Fibroblast of villous mesenchyme (primary cell): ENCODE measurements around the gene ERCC6. TPM values are rescaled to one million over a fixed set of nuclear protein-coding genes. Genes with fewer than 3 reads are reported as not detected.

Experiments used
- DNase-seq: peaks from one replicate; pipeline ENCODE4 v3.0.0-alpha.2; 2010; ENCODE audit warnings: low read depth
- H3K4me3 ChIP-seq: 2 replicates; pipeline ENCODE4 v1.5.1; 2011; ENCODE audit warnings: low read depth, mild to moderate bottlenecking, low read length
- CTCF ChIP-seq: IDR thresholded peaks from 2 replicates; pipeline ENCODE4 v1.5.1; 2012; ENCODE audit warnings: low read depth, mild to moderate bottlenecking, low read length; ENCODE audit not compliant: insufficient read depth
- total RNA-seq: library from RNA; depleted of rRNA; stranded (reverse); fragments of >200 nt; gene quantifications from 2 replicates; pipeline ENCODE4 v1.2.3, GENCODE V29; 2012

Gene ERCC6
- total RNA-seq, 1 donor: 35.4 TPM

DNA sequence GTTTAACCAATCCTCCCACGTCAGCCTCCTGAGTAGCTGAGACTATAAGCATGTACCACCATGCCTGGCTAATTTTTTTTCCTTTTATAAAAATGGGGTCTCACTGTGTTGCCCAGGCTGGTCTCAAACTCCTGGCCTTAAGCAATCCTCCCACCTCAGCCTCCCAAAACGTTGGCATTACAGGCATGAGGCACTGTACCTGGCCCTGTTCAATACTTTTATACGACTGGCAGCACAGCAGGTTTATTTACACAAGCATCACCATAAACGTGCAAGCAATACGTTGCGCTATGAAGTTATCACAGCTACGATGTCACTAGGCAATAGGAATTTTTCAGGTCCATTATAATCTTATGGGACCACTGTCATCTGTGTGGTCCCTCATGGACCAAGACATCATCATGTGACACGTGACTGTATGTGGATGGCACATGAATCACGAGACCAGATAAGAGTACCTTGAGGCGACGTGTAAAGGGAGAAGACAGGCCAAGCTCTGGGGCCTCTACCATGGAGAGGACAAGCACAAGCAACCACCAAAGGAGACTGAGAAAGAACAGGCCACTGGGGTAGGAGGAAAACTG is 36.7 kb upstream of the ERCC6 start:
- no peak for DNase-seq
- no peak overlapping the region for H3K4me3 ChIP-seq
- TF ChIP-seq CTCF: no peak

DNA sequence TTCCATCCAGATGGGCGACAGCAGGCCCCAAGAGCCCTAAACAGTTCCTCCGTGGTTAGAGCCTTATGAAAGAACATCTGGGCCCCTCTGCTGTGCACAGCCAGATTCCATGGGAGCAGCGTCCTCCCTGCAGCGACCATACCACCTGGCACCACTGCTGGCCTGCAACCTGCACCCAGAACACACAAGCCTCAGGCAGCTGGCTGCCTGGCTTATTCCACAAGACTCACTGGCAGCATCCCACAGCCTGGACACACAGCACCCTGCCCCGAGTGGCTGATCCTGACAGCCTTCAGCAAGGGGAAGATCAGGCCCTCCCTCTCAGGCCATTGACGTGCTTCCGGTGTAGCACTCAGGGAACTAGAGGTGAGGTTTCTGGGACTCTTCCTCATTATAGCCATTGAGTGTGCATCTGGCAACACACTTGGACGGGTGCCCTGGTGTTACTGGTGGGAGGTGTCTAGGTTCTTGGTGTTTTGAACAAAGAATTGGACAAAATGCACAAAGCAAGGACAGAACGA is 33.7 kb upstream of the ERCC6 start:
- peak; percentile 61 for DNase-seq
- TF ChIP-seq CTCF: no peak
- no peak overlapping the region for H3K4me3 ChIP-seq

DNA sequence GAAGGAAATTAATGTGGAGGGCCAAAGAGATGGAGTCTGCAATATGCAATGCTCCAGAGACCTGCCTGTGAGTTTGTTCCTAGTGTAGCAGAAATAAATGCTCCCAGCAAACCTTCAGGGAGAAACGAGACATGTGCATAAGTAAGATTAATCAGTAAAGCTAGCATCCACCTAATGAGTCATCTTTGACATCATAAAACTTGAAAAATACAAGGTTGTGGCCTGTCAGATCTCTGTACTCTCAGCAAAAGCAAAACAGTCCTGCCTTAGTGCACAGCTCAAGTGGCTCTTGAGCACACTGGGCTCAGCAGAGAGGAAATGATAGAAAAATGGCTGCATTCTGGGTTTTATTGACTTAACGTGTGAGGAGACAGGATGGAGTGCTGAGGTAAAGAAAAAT is 32.5 kb upstream of the ERCC6 start:
- peak; percentile 91 for DNase-seq
- no peak for TF ChIP-seq CTCF
- no peak overlapping the region for H3K4me3 ChIP-seq

- no peak overlapping the region for H3K4me3 ChIP-seq
These were observed 30.2 kb upstream of the ERCC6 start for GRCh38 chr10:49569031-49569631.

GRCh38 chr10:49568235-49568634 is 29.3 kb upstream of the ERCC6 start:
- H3K4me3 ChIP-seq: no peak overlapping the region
- no peak for TF ChIP-seq CTCF

More at GRCh38 chr10:49569031-49569631, 30.2 kb upstream of the ERCC6 start:
- DNase-seq: peak; percentile 88
- TF ChIP-seq CTCF: no peak

GRCh38 chr10:49567810-49568209 is 28.9 kb upstream of the ERCC6 start:
- H3K4me3 ChIP-seq: no peak overlapping the region
- DNase-seq: no peak
- no peak for TF ChIP-seq CTCF

More at GRCh38 chr10:49568235-49568634, 29.3 kb upstream of the ERCC6 start:
- peak; percentile 71 for DNase-seq
